DOHH2 (cell line): Measurements from ENCODE around the gene TSPAN8.

Experiments
- H3F3A ChIP-seq: fragments of 200-600 bp; sonication (generic), shearing (Covaris generic); 2 replicates; pipeline ENCODE4 v1.6.0; 2016; ENCODE audit warnings: antibody characterized with exemption, mild to moderate bottlenecking; ENCODE audit not compliant: control insufficient read depth, insufficient read depth
- H3K27ac ChIP-seq: fragments of 200-600 bp; sonication (generic); 2 replicates; pipeline ENCODE4 v1.5.1; 2014; ENCODE audit warnings: low read depth, mild to moderate bottlenecking, low read length, moderate library complexity
- H3K27me3 ChIP-seq: fragments of 200-600 bp; sonication (generic); 2 replicates; pipeline ENCODE4 v1.6.1; 2014; ENCODE audit warnings: mild to moderate bottlenecking, low read length, mixed read lengths; ENCODE audit not compliant: control insufficient read depth
- H3K36me3 ChIP-seq: fragments of 200-600 bp; sonication (generic); 2 replicates; pipeline ENCODE4 v1.6.1; 2014; ENCODE audit warnings: mild to moderate bottlenecking, low read length, moderate library complexity, mixed read lengths; ENCODE audit not compliant: control insufficient read depth
- H3K4me1 ChIP-seq: fragments of 200-600 bp; sonication (generic); 2 replicates; pipeline ENCODE4 v1.6.1; 2014; ENCODE audit warnings: mild to moderate bottlenecking, low read length, mixed read lengths; ENCODE audit not compliant: control insufficient read depth
- H3K4me2 ChIP-seq: fragments of 200-600 bp; sonication (generic); 2 replicates; pipeline ENCODE4 v1.6.0; 2014; ENCODE audit warnings: mild to moderate bottlenecking, low read length, moderate library complexity
- H3K4me3 ChIP-seq: fragments of 200-600 bp; sonication (generic); 2 replicates; pipeline ENCODE4 v1.5.1; 2014; ENCODE audit warnings: mild to moderate bottlenecking, low read length, mixed read lengths
- H3K79me2 ChIP-seq: fragments of 200-600 bp; sonication (generic); 2 replicates; pipeline ENCODE4 v1.6.1; 2014; ENCODE audit warnings: mild to moderate bottlenecking, low read length, mixed read lengths; ENCODE audit not compliant: control insufficient read depth
- H3K9me2 ChIP-seq: fragments of 200-600 bp; sonication (generic); replicated peaks from 2 replicates; pipeline ENCODE4 v1.6.1; 2014; ENCODE audit warnings: mild to moderate bottlenecking, low read length, mixed read lengths; ENCODE audit not compliant: control insufficient read depth
- H3K9me3 ChIP-seq: fragments of 200-600 bp; sonication (generic); 2 replicates; pipeline ENCODE4 v1.6.1; 2014; ENCODE audit warnings: antibody characterized with exemption, low read length, mixed read lengths; ENCODE audit not compliant: control insufficient read depth, insufficient read depth
- H4K20me1 ChIP-seq: fragments of 200-600 bp; sonication (generic); 2 replicates; pipeline ENCODE4 v1.6.0; 2014; ENCODE audit warnings: low read depth, mild to moderate bottlenecking, antibody characterized with exemption, low read length, moderate library complexity; ENCODE audit not compliant: control insufficient read depth, insufficient read depth
- EZH2phosphoT487 ChIP-seq: fragments of 200-600 bp; sonication (generic); IDR thresholded peaks from 2 replicates; pipeline ENCODE4 v1.6.1; 2017; ENCODE audit warnings: borderline replicate concordance, mild to moderate bottlenecking, antibody characterized with exemption, low read length, moderate library complexity, mixed read lengths
- TF ChIP-seq, protein P1 (sequence below): fragments of 200-600 bp; sonication (generic); IDR thresholded peaks from one replicate; pipeline ENCODE4 v1.5.1; 2014; ENCODE audit warnings: antibody characterized with exemption, mild to moderate bottlenecking, low read depth, low read length; ENCODE audit not compliant: poor library complexity, severe bottlenecking

Gene TSPAN8

DNA sequence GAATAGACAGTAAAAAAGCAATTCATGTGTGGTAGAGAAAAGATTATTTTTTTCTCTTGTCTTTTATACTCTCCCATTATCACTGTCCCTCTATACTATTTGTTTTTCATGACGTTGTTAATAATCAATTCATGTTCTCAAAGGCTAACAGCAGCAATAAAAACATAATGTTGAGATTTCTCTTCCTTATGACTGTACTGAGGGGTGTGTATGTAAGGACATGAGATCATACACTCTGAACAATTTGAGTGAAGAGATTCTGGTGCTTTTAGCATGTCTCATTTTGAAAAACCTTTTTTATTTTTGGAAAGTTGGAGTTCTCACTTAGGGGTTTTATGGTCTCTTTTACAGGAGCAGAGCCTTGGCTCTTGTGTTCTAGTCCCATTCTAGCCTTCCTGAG is 3.8 kb upstream of the TSPAN8 start:
- TF ChIP-seq, protein P1, sequence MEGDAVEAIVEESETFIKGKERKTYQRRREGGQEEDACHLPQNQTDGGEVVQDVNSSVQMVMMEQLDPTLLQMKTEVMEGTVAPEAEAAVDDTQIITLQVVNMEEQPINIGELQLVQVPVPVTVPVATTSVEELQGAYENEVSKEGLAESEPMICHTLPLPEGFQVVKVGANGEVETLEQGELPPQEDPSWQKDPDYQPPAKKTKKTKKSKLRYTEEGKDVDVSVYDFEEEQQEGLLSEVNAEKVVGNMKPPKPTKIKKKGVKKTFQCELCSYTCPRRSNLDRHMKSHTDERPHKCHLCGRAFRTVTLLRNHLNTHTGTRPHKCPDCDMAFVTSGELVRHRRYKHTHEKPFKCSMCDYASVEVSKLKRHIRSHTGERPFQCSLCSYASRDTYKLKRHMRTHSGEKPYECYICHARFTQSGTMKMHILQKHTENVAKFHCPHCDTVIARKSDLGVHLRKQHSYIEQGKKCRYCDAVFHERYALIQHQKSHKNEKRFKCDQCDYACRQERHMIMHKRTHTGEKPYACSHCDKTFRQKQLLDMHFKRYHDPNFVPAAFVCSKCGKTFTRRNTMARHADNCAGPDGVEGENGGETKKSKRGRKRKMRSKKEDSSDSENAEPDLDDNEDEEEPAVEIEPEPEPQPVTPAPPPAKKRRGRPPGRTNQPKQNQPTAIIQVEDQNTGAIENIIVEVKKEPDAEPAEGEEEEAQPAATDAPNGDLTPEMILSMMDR, result no peak
- no peak for TF ChIP-seq EZH2phosphoT487
- Histone ChIP-seq H3K27me3 (0 out of 2 replicates have a peak, but pooled peaks cover 4% of the 10 kb centered on the region), H3K4me1 (no peaks in the 10 kb centered on the region)

DNA sequence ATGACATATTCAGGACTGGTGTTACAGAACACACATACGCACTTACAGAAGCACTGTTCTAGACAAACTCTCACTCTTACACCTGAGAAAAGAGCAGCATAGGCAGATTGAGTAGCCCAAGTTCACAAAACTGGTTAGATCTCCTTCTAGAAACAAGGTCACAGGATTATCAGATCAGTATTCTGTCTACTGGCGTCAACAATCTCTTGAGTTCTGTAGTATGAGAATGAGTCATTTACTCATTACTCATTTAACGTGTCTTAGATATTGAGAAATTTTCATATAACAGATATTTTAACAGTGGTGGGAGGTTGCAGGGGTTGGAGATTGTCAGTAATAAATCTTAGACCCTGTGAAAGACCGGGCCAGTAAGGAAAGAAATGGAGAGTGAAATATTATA is 2.8 kb upstream of the TSPAN8 start:
- no peaks in the 10 kb centered on the region for H4K20me1 ChIP-seq
- no peaks in the 10 kb centered on the region for H3K9me2 ChIP-seq
- no peaks in the 10 kb centered on the region for H3K9me3 ChIP-seq
- H3F3A ChIP-seq, result no peaks in the 10 kb centered on the region
- no peaks in the 10 kb centered on the region for H3K4me1 ChIP-seq
- H3K79me2 ChIP-seq, result no peaks in the 10 kb centered on the region
- H3K27me3 ChIP-seq, result 0 out of 2 replicates have a peak, but pooled peaks cover 4% of the 10 kb centered on the region
- no peaks in the 10 kb centered on the region for H3K36me3 ChIP-seq
- H3K27ac ChIP-seq, result no peak overlapping the region
- no peak overlapping the region for H3K4me3 ChIP-seq
- no peak for TF ChIP-seq EZH2phosphoT487
- TF ChIP-seq, protein P1, result no peak
- no peak overlapping the region for H3K4me2 ChIP-seq

More for the DNA sequence above, 3.8 kb upstream of the TSPAN8 start:
- no peak overlapping the region for H3K4me3 ChIP-seq
- no peaks in the 10 kb centered on the region for H3K36me3 ChIP-seq
- H3K79me2 ChIP-seq, result no peaks in the 10 kb centered on the region
- H4K20me1 ChIP-seq, result no peaks in the 10 kb centered on the region
- no peak overlapping the region for H3K27ac ChIP-seq
- H3F3A ChIP-seq, result no peaks in the 10 kb centered on the region
- H3K9me2 ChIP-seq, result no peaks in the 10 kb centered on the region
- no peak overlapping the region for H3K4me2 ChIP-seq
- H3K9me3 ChIP-seq, result no peaks in the 10 kb centered on the region

DNA sequence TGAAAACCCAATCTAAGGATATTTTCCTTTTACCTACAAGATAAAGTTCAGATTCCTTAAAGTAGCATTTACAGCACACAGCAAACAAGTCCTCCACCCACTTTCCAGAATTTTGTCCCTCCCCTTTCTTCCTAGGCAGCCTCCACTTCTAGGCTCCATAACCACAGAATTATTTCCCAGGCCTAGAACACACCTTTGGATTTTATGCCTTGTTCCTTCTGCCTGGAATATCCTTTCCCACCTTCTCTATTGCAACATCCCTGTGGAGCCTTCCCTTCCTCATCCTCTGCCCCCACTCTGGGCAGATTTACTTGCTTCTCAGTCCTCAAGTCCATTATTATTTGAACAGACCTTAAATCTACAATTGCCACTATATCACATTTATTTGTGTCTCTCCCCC is 2.1 kb upstream of the TSPAN8 start:
- Histone ChIP-seq H3K79me2 (no peaks in the 10 kb centered on the region), H3F3A (no peaks in the 10 kb centered on the region), H3K36me3 (no peaks in the 10 kb centered on the region), H3K4me1 (no peaks in the 10 kb centered on the region), H3K27ac (no peak overlapping the region), H3K4me3 (no peak overlapping the region), H4K20me1 (no peaks in the 10 kb centered on the region), H3K9me2 (no peaks in the 10 kb centered on the region), H3K9me3 (no peaks in the 10 kb centered on the region), H3K4me2 (no peak overlapping the region), H3K27me3 (0 out of 2 replicates have a peak, but pooled peaks cover 4% of the 10 kb centered on the region)
- TF ChIP-seq EZH2phosphoT487, result no peak
- TF ChIP-seq, protein P1, result no peak
